Measurements from ENCODE around the gene EPB41L2.

Gene EPB41L2

DNA sequence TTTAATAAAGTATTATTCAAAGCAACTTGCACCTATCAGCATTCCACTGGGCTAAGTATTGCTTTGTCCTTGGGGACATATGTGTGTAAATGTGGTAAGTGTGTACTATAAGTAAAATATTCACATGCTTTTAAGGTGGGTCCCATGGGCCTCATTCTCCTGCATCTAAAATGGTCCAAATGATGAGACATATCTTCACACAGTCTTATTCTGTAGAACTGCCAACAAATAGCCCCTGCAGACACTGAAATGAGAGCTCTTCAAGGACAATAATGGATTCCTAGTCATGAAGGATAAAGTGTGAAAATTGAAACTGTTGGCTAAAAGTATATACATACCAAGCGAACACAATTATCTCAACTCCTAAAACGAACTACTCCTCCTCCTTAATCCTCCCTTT, 154.1 kb downstream of the EPB41L2 start:
- no peak for DNase-seq (ENCODE audit: low read depth)

DNA sequence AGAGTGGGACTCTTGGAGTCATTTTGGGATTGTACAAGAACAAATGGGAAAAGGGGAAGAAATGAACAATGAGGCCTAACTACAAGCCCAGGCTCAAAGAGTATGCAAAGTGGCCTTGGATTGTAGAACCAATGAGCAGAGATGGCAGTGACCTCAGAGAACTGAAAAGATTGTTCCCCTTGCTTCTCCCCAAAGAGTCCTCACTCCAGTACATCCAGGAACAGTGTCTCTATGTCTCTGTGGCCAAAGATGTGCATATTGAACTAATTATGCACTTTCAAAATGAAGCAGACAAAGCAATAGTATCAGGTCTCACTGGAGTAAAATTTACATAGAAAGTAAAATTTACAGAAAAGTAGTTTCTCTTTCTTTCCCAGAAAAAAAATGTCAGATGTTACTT, 154.9 kb downstream of the EPB41L2 start:
- no peak for DNase-seq (ENCODE audit: low read depth)

GRCh38 chr6:130907687-130908086, 155.4 kb downstream of the EPB41L2 start:
- no peak for DNase-seq (ENCODE audit: low read depth)

DNA sequence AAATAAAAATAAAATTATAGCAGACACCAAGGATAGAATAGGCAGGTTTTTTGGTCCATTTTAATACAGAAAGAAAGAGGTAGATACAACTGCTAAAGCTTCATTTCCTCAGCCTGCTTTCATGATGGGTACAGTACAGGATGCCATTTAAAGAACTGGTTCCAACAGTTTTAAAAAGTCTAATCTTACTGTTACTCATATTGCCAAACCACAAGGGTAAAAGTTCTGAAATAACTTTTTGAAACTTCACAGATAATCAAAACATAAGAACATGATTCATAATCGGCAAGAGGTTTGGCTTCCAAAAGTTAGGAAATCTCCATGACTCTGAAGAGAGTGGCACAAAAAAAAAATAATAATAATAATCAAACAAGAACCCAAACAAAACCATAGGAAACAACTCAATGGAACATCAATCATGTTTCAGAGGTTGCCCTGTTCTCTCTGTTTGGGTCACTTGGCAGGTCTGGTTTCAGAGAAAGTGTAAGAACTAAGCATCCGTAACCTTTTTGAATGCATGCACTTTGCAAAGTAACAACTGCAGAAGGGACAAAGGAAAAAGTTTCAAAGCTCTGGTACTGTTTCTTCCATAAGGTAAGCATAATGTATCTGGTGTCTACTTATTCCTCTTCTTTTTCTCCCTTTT, 156.2 kb downstream of the EPB41L2 start:
- no peak for DNase-seq (ENCODE audit: low read depth)

DNA sequence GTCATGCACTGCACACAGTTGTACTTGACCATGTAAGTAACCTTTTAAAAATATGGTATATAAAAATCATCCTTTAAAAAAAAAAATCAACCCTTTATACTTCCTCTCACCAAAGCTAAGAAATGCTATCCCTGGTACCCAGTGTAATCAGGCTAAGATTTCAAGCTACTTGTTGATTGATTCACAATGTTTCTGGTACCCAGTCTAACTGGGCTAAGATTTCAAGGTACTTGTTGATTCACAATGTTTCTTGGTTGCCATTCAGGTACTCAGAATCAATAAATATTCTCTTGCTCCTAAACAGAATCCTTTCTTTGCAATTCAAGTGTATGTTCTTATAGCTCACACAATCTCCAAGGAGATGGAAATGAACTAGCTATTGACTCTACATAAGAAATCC, 159.4 kb downstream of the EPB41L2 start:
- DNase-seq (ENCODE audit: low read depth) = no peak

DNA sequence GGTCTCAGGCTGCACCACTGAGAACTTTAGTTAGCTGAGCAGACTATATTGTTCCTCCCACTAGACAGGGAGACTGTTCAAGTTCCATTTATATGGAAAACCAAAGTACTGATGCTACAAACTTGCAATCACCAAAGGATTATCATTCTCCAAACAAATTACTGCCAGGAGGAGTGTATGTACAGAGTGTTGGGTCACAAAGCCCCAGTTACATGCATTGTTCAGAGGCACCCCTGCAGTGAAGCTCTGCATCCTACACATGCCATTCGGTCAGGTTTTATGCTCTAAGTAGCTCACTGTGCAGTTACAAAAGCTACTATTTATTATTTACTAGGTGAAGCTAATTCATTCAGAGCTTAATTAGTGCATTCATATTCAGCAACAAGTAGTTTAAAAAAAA, 160.0 kb downstream of the EPB41L2 start:
- no peak for DNase-seq (ENCODE audit: low read depth)

DNA sequence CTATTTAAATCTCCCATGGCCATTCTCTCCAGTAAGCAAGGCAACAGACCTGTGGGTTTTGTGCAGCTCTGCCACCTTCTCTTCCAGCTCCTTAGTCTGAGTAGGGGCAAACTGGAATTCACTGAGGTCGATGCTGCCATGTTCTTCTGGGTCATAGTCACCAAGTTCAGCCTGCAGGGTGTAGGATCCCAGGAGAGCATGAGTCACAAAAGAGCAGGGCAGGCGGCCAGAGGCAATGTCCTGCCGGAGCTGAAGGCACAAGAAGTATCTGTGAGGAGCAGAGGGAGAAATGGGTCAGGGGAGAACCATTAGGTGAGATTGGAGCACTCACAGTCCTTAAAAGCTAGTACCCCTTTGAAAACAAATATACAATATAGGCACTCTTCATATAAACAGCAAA, 162.1 kb downstream of the EPB41L2 start:
- no peak for DNase-seq (ENCODE audit: low read depth)

GRCh38 chr6:130896249-130896648, 166.8 kb downstream of the EPB41L2 start:
- DNase-seq (ENCODE audit: low read depth) = no peak

DNA sequence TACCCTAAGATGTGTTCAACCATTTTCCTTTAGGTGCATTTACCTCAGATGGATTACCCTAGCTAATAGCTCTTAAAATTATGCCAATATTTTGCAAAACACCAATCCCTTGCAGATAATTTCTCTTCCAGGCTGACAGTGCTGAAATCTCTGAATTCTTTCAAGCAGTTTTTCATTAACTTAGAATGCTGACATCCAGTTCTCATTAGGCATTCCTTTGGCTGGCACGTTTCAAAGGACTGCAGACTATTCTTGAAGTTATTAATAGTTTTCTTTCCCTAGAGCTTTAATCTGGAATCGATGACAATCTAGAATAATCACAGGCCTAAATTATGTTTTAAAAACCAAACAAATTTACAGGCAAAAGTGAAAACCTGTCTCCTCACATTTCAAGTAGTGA, 167.5 kb downstream of the EPB41L2 start:
- DNase-seq (ENCODE audit: low read depth) = no peak

DNA sequence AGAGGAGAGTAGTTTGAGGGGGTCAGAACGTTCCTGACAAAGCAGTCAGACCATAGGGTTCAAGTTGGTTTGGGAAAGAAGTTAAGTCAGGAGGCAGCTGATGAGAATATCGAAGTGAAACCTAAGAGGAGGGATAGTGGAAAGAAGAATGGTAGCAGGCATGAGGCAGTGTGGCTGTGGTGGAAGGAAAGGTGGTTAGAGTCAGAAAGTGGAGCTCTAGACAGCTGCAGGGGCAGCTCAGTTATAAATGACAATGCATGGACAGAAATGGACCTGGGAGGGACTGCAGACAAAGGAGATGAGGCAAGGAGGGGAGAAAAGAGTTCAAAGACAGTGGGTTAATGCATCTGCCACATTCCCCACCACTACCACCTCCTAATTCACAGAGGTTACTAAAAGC, 169.3 kb downstream of the EPB41L2 start:
- no peak for DNase-seq (ENCODE audit: low read depth)

DNA sequence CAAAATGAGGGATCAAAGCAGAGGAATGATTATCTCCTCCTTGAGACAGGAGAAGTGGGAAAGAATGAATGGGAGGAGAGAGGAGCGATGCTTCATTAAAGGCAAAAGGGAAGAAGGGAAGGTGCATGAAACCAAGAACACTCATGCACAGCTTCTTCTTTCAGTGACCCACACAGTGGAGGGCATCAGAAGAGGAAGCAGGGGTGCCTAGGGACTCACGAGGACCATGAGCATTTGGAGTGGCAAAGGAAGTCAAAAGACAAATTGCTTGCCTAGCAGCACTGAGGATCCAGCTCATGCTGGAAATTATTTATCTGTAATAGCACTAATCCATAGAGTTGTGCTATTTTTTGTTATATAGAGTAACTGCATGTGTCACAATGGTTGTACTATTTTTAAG, 169.8 kb downstream of the EPB41L2 start:
- no peak for DNase-seq (ENCODE audit: low read depth)

DNA sequence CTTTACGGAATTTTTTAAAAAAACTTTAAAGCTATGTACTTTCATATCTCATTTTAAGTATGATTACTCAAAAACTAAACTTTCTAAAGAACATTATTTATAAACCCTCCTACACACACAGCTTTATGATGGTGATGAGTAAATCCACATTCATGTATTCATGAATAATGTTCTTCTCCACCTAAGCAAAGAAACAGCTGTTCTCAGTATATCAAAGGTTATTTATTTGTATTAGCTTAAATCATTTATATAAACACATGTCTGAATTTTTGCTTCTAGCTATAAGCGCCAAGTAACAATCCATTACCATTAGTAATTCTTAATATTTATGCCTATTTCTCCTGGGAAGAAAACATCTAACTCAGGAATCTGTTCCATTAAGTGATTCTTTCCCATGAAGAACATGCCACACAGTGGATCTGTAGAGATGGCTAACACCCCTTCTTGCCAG, 172.5 kb downstream of the EPB41L2 start:
- DNase-seq (ENCODE audit: low read depth) = no peak

DNA sequence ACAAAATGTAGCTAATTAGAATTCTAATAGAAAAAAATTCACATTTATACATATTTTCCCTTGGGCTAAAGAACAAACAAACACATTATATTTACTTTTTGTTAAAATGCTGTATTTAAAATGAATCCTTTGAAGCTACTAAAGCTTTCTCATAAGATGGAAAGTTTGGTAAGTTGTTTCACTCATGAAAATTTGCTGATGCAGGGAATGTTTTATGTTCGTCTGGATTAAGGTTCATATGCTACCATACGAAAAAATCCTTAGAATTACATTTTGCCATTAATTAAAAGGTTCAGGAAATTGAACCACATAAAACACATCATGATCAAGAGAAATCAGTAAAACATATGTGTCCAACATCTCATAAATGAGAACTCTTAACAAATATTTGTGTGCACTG, 173.6 kb downstream of the EPB41L2 start:
- no peak for DNase-seq (ENCODE audit: low read depth)

DNA sequence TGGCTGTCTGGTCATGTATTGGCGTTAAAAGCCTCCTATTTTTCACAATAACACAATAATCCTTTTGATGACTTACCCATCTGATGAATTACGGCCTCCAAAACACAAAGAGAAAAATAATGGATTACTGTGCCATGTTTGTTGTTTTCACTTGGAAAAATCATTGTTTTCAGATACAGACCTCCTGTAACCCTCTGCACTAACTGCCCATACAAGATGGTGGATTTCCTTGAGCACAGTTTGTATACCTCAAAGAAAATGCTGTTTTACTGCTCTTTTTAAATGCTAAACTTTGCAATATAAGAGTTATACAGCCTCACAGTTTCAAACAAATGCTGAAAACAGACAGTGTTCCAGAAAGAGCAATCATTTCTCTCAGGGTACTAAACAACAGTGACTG, 174.8 kb downstream of the EPB41L2 start:
- DNase-seq (ENCODE audit: low read depth) = no peak

GRCh38 chr6:130886966-130887365, 176.1 kb downstream of the EPB41L2 start:
- DNase-seq (ENCODE audit: low read depth) = no peak

DNA sequence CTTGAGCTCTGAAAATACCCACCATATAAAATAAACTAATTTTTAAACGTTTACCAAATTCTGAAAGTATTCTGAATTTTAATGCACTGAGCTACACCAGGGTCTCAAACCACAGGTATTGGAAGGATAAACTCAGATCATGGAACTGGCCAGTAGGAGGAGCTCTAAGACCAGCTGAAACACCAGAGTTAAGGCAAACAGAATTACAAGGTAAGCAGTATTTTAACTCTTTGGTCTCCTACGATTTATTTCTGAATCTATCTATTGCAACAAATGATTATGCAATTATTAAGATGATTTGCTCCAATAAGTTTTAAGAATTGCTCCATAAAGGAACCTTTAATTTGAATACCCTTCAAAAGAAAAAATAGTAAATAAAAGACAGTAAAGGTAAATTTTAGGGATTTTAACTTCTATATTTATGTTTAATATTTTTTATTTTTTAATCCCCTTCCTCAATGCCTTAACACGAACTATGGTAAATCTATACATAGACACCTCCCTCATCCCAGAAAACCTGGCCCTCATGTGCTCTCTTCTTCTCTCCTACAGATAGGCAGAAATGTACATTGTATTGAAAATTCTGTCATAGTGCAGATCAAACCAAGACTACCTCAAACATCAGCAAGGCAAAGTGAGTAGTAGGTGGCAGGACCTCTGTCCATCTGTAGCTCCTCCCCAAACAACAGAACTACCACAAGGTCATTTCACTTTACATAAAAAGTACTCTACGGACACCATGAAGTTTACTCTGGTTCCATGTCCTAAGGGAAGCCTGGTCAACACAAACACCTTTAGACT, 177.5 kb downstream of the EPB41L2 start:
- peak; percentile 59 for DNase-seq (ENCODE audit: low read depth)

GRCh38 chr6:130882370-130882769, 180.7 kb downstream of the EPB41L2 start:
- no peak for DNase-seq (ENCODE audit: low read depth)

DNA sequence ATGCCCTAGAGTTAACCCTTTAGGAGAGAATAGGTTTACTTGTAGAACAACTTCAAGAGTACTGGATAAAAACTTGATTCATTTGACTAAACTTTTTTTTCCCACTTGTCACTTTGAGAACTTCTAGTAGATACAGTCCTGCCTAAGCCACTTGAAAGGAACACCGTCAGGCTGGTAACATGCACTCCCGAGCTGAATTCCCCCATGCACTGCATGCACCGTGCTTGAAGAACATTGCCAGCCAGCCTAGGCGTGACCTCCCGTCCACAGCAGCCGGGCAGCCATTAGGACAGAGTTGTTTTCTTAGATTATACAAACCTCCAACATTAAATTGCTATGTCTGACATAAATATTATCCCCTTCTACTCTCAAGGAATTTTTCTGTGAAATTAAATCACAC, 183.2 kb downstream of the EPB41L2 start:
- no peak for DNase-seq (ENCODE audit: low read depth)

GRCh38 chr6:130873746-130874145, 189.3 kb downstream of the EPB41L2 start:
- DNase-seq (ENCODE audit: low read depth) = no peak

DNA sequence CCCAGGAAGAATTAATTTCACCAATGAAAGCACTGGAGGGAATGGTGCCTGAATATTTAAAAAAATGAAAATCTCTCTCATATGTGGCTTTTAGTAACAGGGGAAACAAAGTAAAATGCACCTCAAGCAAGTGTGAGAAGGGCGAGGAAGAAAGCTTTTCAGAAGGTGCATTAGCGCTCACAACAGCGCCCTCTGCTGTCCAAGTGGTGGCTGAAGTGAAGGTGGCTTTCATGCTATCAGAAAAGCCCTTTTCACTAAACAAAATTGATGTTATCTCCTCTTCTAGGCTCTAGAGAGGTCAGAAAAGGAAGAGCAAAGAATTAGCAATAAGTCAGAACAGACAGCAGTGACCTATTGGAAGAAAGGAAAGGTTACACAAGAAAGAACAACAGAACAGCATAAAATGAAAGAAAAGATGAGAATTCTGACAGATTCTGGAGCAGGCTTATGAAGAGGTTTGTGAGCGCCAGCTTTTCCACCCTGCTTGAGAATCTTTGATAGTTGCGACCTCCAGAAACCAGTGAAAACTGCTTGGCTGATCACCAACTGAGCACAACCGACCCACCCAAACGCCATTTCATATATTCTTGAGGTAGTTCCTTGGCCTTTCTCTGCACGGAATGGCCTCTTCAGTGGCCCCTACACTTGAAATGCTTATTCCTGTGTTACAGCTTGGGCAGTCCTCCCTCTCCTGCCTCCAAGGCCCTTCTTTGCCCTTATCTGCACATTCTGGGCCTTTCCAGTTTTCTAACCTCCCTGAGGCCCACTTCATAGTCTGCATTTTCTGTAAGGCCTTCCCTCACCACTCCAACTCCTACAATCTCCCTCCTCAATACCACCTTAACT, 190.6 kb downstream of the EPB41L2 start:
- peak; percentile 72 for DNase-seq (ENCODE audit: low read depth)

GRCh38 chr6:130870179-130870880, 192.7 kb downstream of the EPB41L2 start:
- DNase-seq (ENCODE audit: low read depth) = no peak

GRCh38 chr6:130869681-130870080, 193.4 kb downstream of the EPB41L2 start:
- DNase-seq (ENCODE audit: low read depth) = no peak
